Mucosa of descending colon (tissue), 3 donors: Measurements from ENCODE around the gene TFCP2. TPM values are rescaled to one million over a fixed set of nuclear protein-coding genes. Genes with fewer than 3 reads are reported as not detected.
A peak's percentile ranks its signal among the peaks of the same experiment; 100 is the strongest.

Experiments
- ATAC-seq: fragments of 200-7000 bp; cut with Tn5 transposase; one replicate; pipeline ENCODE4 v1.9.1; 2020; ENCODE audit warnings: mild to moderate bottlenecking, moderate library complexity
- DNase-seq, 3 donors: peaks; one replicate each; pipeline ENCODE4 v3.0.0-alpha.2; 2020
- H3K36me3 ChIP-seq: fragments of 200-600 bp; one replicate; pipeline ENCODE4 v1.8.0; 2021; ENCODE audit warnings: low read depth, mild to moderate bottlenecking
- H3K4me1 ChIP-seq: fragments of 200-600 bp; one replicate; pipeline ENCODE4 v1.8.0; 2021; ENCODE audit warnings: low read depth, mild to moderate bottlenecking
- H3K4me3 ChIP-seq: fragments of 200-600 bp; one replicate; pipeline ENCODE4 v1.8.0; 2021; ENCODE audit warnings: mild to moderate bottlenecking
- H3K9me3 ChIP-seq: fragments of 200-600 bp; one replicate; pipeline ENCODE4 v1.8.0; 2021; ENCODE audit warnings: mild to moderate bottlenecking
- intact Hi-C, 2 donors: fragments of 100-400 bp; cut with DNase I in 1 of 2; cut with micrococcal nuclease in 1 of 2; formaldehyde crosslinking; loops; one replicate each; pipeline versions ENCODE4 v1.11.0 to v1.11.1; 2022; cut with DNase I, micrococcal nuclease
- total RNA-seq, 3 donors: library from RNA; stranded (reverse); fragmentation: NEBNext Ultra II Directional in 2 of 3; extraction: Animal tissue kit (Norgen Biotek cat#: 25700) in 2 of 3; gene quantifications; one replicate each; pipeline versions ENCODE4 v1.2.1 to v1.2.4, GENCODE V29; 2021 to 2023
- TF ChIP-seq, protein P1 (sequence below): fragments of 200-600 bp; IDR thresholded peaks from one replicate; pipeline ENCODE4 v1.8.0; 2022; ENCODE audit warnings: antibody characterized with exemption, mild to moderate bottlenecking
- donor health status: DM: no; HTN: no; CAD: no; lungs with moderate emphysema.
- donor health status: DM: no; HTN: no; CAD: no.
- donor health status: DM: no; HTN: yes; CAD: no.

The TFCP2 gene
- total RNA-seq, 3 donors from 2014 or later = 28.3 to 31.4 (median 28.4) TPM

DNA sequence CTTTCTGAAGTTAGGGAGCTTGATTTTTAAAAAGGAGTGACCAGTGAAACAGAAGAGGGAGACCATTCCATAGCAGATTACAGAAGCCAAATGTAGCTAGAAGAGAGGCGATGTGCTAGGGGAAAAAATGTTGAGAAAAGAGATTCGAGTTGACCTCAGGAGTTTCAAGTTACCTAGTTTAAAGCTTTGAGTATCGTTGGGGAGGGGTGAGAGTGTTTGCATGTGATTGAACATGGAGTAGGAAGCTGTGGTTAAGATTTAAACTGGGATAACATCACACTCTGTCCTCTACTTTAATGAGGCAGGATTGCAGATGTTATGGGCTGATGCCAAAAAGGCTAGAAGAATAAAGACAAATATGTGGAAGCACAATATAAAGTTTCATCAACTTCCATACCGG lies 121.1 kb downstream of the TFCP2 start:
- Histone ChIP-seq H3K4me3 (no peak overlapping the region), H3K36me3 (no peaks in the 10 kb centered on the region), H3K4me1 (peaks cover 20% of the 10 kb centered on the region), H3K9me3 (no peaks in the 10 kb centered on the region)
- DNase-seq (no peak), ATAC-seq (no peak)
- intact Hi-C loops = no loop called here
- TF ChIP-seq, protein P1, sequence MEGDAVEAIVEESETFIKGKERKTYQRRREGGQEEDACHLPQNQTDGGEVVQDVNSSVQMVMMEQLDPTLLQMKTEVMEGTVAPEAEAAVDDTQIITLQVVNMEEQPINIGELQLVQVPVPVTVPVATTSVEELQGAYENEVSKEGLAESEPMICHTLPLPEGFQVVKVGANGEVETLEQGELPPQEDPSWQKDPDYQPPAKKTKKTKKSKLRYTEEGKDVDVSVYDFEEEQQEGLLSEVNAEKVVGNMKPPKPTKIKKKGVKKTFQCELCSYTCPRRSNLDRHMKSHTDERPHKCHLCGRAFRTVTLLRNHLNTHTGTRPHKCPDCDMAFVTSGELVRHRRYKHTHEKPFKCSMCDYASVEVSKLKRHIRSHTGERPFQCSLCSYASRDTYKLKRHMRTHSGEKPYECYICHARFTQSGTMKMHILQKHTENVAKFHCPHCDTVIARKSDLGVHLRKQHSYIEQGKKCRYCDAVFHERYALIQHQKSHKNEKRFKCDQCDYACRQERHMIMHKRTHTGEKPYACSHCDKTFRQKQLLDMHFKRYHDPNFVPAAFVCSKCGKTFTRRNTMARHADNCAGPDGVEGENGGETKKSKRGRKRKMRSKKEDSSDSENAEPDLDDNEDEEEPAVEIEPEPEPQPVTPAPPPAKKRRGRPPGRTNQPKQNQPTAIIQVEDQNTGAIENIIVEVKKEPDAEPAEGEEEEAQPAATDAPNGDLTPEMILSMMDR = no peak

DNA sequence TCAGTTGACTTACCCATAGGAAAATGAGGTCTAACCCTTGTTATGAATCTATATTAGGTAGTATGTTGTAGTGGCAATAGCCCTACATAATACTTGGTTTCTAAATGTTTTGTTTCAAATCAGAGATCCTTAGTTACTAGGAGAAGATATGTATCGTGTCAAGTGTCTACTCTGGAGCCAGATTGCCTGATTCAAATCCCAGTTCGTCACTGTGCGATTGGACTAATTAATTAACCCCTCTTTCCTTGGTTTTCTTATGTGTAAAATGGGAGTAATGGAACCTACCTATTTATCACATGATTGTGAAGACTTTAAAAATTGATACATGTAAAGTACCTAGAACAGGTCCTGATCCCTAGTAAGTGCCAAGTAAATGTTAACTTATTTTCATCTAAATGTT lies 123.4 kb downstream of the TFCP2 start:
- DNase-seq (no peak), ATAC-seq (no peak)
- H3K4me1 ChIP-seq = peaks cover 20% of the 10 kb centered on the region
- intact Hi-C loops = no loop called here
- no peak overlapping the region for H3K4me3 ChIP-seq
- TF ChIP-seq, protein P1 = no peak
- no peaks in the 10 kb centered on the region for H3K36me3 ChIP-seq
- H3K9me3 ChIP-seq = no peaks in the 10 kb centered on the region

DNA sequence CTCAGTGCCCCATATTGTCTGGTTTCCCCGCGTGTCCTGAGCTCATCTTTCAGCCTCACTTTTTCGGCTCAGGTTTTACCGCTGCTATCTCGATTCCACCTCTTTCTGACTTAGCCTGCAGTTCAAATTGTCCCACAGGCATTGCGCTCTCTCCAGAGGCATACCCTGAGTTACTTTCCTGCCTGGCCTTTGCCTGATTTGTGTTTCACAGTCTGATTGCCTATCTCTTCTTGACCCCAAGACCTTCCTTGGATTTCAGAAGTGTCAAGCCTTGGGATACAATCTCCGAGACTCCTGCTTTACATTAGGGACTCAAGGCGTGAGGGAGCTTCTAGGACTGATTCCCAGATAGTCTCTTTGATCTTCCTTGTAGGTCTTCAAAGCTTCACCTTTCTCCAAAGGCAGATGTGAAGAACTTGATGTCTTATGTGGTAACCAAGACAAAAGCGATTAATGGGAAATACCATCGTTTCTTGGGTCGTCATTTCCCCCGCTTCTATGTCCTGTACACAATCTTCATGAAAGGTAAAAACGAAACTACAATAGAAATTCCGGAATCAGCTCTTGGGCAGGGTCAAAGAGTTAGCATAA lies 124.2 kb downstream of the TFCP2 start:
- H3K4me3 ChIP-seq = peak overlapping the region; percentile 40
- intact Hi-C loops = no loop called here
- no peaks in the 10 kb centered on the region for H3K36me3 ChIP-seq
- H3K9me3 ChIP-seq = no peaks in the 10 kb centered on the region
- TF ChIP-seq, protein P1 = no peak
- H3K4me1 ChIP-seq = peaks cover 20% of the 10 kb centered on the region
- ATAC-seq = peak; percentile 18
- no peak for DNase-seq

DNA sequence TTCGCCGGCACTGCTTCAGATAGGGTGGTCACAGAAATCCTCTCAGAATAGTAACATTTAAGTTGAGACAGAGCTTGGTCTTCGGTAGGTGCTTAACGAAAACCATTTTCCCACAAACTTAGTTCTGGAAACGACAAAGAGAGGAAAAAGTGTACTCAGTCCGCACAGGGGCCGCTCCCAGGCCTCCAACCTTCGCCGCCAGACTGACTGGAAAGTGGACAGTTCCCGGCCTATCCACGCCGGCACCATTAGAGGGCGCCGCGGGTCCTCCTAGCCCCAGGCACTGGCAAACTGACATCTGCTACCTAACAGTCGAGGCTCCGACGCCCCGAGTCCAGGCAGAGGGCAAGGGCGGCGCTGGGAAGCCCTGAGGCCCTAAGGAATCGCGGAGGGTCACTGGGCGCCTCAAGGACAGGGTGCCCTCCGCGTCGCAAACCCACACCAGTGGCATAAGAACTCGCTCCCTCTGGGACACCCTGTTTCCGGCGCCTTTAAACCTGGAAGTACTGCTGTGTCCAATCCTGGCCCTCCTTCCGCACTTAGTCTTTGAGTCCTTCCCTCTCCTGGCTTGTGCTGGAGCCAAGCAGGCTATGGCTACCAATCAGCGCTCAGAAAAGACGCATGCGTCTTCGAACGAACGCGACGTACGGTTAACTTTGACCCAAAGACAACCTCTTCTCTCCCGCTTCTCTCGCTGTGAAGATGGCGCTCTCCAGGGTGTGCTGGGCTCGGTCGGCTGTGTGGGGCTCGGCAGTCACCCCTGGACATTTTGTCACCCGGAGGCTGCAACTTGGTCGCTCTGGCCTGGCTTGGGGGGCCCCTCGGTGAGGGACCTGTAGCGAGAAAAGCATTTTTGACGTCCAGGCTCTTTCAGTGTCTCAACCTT lies 125.0 kb downstream of the TFCP2 start, which contains the start of gene LETMD1:
Gene LETMD1 (plus strand): TSS at position 673 of the 886 bp plus-strand sequence. CDS start 30 bp downstream, at position 703.
- H3K9me3 ChIP-seq = no peaks in the 10 kb centered on the region
- H3K4me1 ChIP-seq = peaks cover 20% of the 10 kb centered on the region
- intact Hi-C loops = no loop called here
- TF ChIP-seq, protein P1 = peak; percentile 88
- DNase-seq = peak; percentile 92 to 94 (median 93)
- peak; percentile 98 for ATAC-seq
- peak within 1 kb of the TSS; percentile 40 for H3K4me3 ChIP-seq
- H3K36me3 ChIP-seq = no peaks in the 10 kb centered on the region

Other genes starting within 250 kb of the TFCP2 start
- not detected for gene HIGD1C, start 220.6 kb downstream of the TFCP2 start, total RNA-seq
- gene SLC11A2, start 146.8 kb downstream of the TFCP2 start, total RNA-seq = 10 to 100 TPM; 32.3 to 48.9 (median 43.0) TPM
- 10 to 100 TPM; 67.4 to 74.2 (median 72.7) TPM for gene LETMD1, start 124.8 kb downstream of the TFCP2 start, total RNA-seq
- gene CSRNP2, start 89.5 kb downstream of the TFCP2 start, total RNA-seq = 10 to 100 TPM; 16.8 to 29.5 (median 16.9) TPM
- gene POU6F1, start 44.9 kb upstream of the TFCP2 start, total RNA-seq = 10 to 100 TPM in 1 of 3 donors, 1 to 10 TPM in 2; 3.9 to 21.4 (median 5.1) TPM
- gene DAZAP2, start 65.7 kb upstream of the TFCP2 start, total RNA-seq = 100 to 1,000 TPM; 211 to 334 (median 329) TPM
- 10 to 100 TPM; 35.0 to 88.6 (median 85.6) TPM for gene SMAGP, start 97.3 kb upstream of the TFCP2 start, total RNA-seq
- gene BIN2, start 151.0 kb upstream of the TFCP2 start, total RNA-seq = 1 to 10 TPM; 5.6 to 9.8 (median 7.3) TPM
- gene CELA1, start 173.5 kb upstream of the TFCP2 start, total RNA-seq = not detected
- 10 to 100 TPM; 10.7 to 20.6 (median 17.9) TPM for gene GALNT6, start 218.3 kb upstream of the TFCP2 start, total RNA-seq